ENCODE data around the gene PRKCZ. TPM values are rescaled to one million over a fixed set of nuclear protein-coding genes. Genes with fewer than 3 reads are reported as not detected.
A peak's percentile ranks its signal among the peaks of the same experiment; 100 is the strongest.

PRKCZ gene
- total and polyA plus RNA-seq, 4 experiments from 2014 or later, result 13.5 to 40.7 (median 23.0) TPM

- Mint-ChIP-seq H3K27ac (no peak overlapping the region), H3K4me3 (no peak overlapping the region), H3K9me3 (peaks cover 0 to 38% (median 19%) of the 10 kb centered on the region in 8 donors), H3K4me1 (peaks cover 0 to 11% (median 6%) of the 10 kb centered on the region in 4 donors), H3K36me3 (peaks cover 29% of the 10 kb centered on the region in 2 donors), H3K27me3 (no peaks in the 10 kb centered on the region)
- Histone ChIP-seq H3K27me3 (ENCODE audit: insufficient read depth, low read length) (no peaks in the 10 kb centered on the region), H3K36me3 (ENCODE audit: insufficient read depth, low read length) (no peaks in the 10 kb centered on the region), H3K4me3 (ENCODE audit: low read length in 2 of 2) (no peak overlapping the region), H3K9me3 (ENCODE audit: control insufficient read depth in 1 of 2, low read length in 2 of 2) (peaks cover 3 to 10% of the 10 kb centered on the region in 2 donors), H3K4me1 (ENCODE audit: insufficient read depth, low read length) (no peaks in the 10 kb centered on the region), H3K27ac (ENCODE audit: low read depth, low read length) (no peak overlapping the region)
- intact Hi-C loops (cut with micrococcal nuclease), result no loop called here
- no peak for DNase-seq
- ChIA-PET CTCF (ENCODE audit: partially characterized antibody) (no interaction called here), POLR2A (ENCODE audit: partially characterized antibody) (no interaction called here)
Measured at GRCh38 chr1:2074944-2075740, 24.9 kb downstream of the PRKCZ start.

GRCh38 chr1:2076826-2077225 is 26.6 kb downstream of the PRKCZ start:
- ChIA-PET CTCF (ENCODE audit: partially characterized antibody) (no interaction called here), POLR2A (ENCODE audit: partially characterized antibody) (no interaction called here)
- no peak overlapping the region for H3K27ac ChIP-seq (ENCODE audit: low read depth, low read length)
- Mint-ChIP-seq H3K4me3 (no peak overlapping the region), H3K36me3 (peaks cover 29 to 30% of the 10 kb centered on the region in 2 donors), H3K27ac (no peak overlapping the region), H3K4me1 (peaks cover 0 to 13% (median 8%) of the 10 kb centered on the region in 4 donors), H3K9me3 (peaks cover 0 to 38% (median 19%) of the 10 kb centered on the region in 8 donors), H3K27me3 (no peaks in the 10 kb centered on the region)
- no peak for DNase-seq
- no peaks in the 10 kb centered on the region for H3K4me1 ChIP-seq (ENCODE audit: insufficient read depth, low read length)
- H3K36me3 ChIP-seq (ENCODE audit: insufficient read depth, low read length), result no peaks in the 10 kb centered on the region
- intact Hi-C loops (cut with micrococcal nuclease), result no loop called here
- H3K27me3 ChIP-seq (ENCODE audit: insufficient read depth, low read length), result no peaks in the 10 kb centered on the region
- H3K4me3 ChIP-seq (ENCODE audit: low read length in 2 of 2), result no peak overlapping the region
- peaks cover 3 to 10% of the 10 kb centered on the region in 2 donors for H3K9me3 ChIP-seq (ENCODE audit: control insufficient read depth in 1 of 2, low read length in 2 of 2)

GRCh38 chr1:2078170-2078569 is 28.0 kb downstream of the PRKCZ start:
- H3K4me1 Mint-ChIP-seq, result peaks cover 0 to 8% (median 6%) of the 10 kb centered on the region in 4 donors
- H3K36me3 Mint-ChIP-seq, result peaks cover 24 to 33% of the 10 kb centered on the region in 2 donors
- no peak overlapping the region for H3K4me3 Mint-ChIP-seq
- ChIA-PET POLR2A (ENCODE audit: partially characterized antibody) (no interaction called here), CTCF (ENCODE audit: partially characterized antibody) (no interaction called here)
- no peak overlapping the region for H3K27ac Mint-ChIP-seq
- no peak overlapping the region for H3K27ac ChIP-seq (ENCODE audit: low read depth, low read length)
- H3K36me3 ChIP-seq (ENCODE audit: insufficient read depth, low read length), result no peaks in the 10 kb centered on the region
- peaks cover 3 to 10% of the 10 kb centered on the region in 2 donors for H3K9me3 ChIP-seq (ENCODE audit: control insufficient read depth in 1 of 2, low read length in 2 of 2)
- H3K9me3 Mint-ChIP-seq, result peaks cover 0 to 38% (median 19%) of the 10 kb centered on the region in 8 donors
- H3K4me1 ChIP-seq (ENCODE audit: insufficient read depth, low read length), result no peaks in the 10 kb centered on the region
- no peaks in the 10 kb centered on the region for H3K27me3 Mint-ChIP-seq
- H3K27me3 ChIP-seq (ENCODE audit: insufficient read depth, low read length), result no peaks in the 10 kb centered on the region
- intact Hi-C loops (cut with micrococcal nuclease), result no loop called here
- no peak for DNase-seq
- no peak overlapping the region for H3K4me3 ChIP-seq (ENCODE audit: low read length in 2 of 2)

GRCh38 chr1:2079396-2080085 is 29.3 kb downstream of the PRKCZ start:
- intact Hi-C loops (cut with micrococcal nuclease), result no loop called here
- no peaks in the 10 kb centered on the region for H3K27me3 Mint-ChIP-seq
- peaks cover 26 to 33% of the 10 kb centered on the region in 2 donors for H3K36me3 Mint-ChIP-seq
- no peak for DNase-seq
- no peak overlapping the region for H3K27ac Mint-ChIP-seq
- peaks cover 3 to 10% of the 10 kb centered on the region in 2 donors for H3K9me3 ChIP-seq (ENCODE audit: control insufficient read depth in 1 of 2, low read length in 2 of 2)
- no peak overlapping the region for H3K4me3 Mint-ChIP-seq
- CTCF ChIA-PET (ENCODE audit: partially characterized antibody), result no interaction called here
- no peak overlapping the region for H3K4me3 ChIP-seq (ENCODE audit: low read length in 2 of 2)
- H3K4me1 Mint-ChIP-seq, result peaks cover 0 to 8% (median 6%) of the 10 kb centered on the region in 4 donors
- H3K4me1 ChIP-seq (ENCODE audit: insufficient read depth, low read length), result no peaks in the 10 kb centered on the region
- no peaks in the 10 kb centered on the region for H3K36me3 ChIP-seq (ENCODE audit: insufficient read depth, low read length)
- no peak overlapping the region for H3K27ac ChIP-seq (ENCODE audit: low read depth, low read length)
- no peaks in the 10 kb centered on the region for H3K27me3 ChIP-seq (ENCODE audit: insufficient read depth, low read length)
- POLR2A ChIA-PET (ENCODE audit: partially characterized antibody), result no interaction called here
- peaks cover 0 to 38% (median 19%) of the 10 kb centered on the region in 8 donors for H3K9me3 Mint-ChIP-seq

GRCh38 chr1:2080140-2080539 is 29.9 kb downstream of the PRKCZ start:
- H3K36me3 ChIP-seq (ENCODE audit: insufficient read depth, low read length), result no peaks in the 10 kb centered on the region
- Mint-ChIP-seq H3K27ac (no peak overlapping the region), H3K27me3 (no peaks in the 10 kb centered on the region), H3K36me3 (peaks cover 25 to 33% of the 10 kb centered on the region in 2 donors), H3K4me3 (peak overlapping the region in 1 of 8 donors; percentile 26), H3K9me3 (peaks cover 0 to 38% (median 19%) of the 10 kb centered on the region in 8 donors), H3K4me1 (peaks cover 0 to 8% (median 6%) of the 10 kb centered on the region in 4 donors)
- no peak overlapping the region for H3K4me3 ChIP-seq (ENCODE audit: low read length in 2 of 2)
- no peaks in the 10 kb centered on the region for H3K4me1 ChIP-seq (ENCODE audit: insufficient read depth, low read length)
- no peak overlapping the region for H3K27ac ChIP-seq (ENCODE audit: low read depth, low read length)
- H3K9me3 ChIP-seq (ENCODE audit: control insufficient read depth in 1 of 2, low read length in 2 of 2), result peaks cover 3 to 10% of the 10 kb centered on the region in 2 donors
- DNase-seq, result no peak
- CTCF ChIA-PET (ENCODE audit: partially characterized antibody), result no interaction called here
- intact Hi-C loops (cut with micrococcal nuclease), result no loop called here
- POLR2A ChIA-PET (ENCODE audit: partially characterized antibody), result no interaction called here
- no peaks in the 10 kb centered on the region for H3K27me3 ChIP-seq (ENCODE audit: insufficient read depth, low read length)

GRCh38 chr1:2080884-2081283 is 30.7 kb downstream of the PRKCZ start:
- H3K9me3 Mint-ChIP-seq, result peaks cover 0 to 33% (median 19%) of the 10 kb centered on the region in 8 donors
- no peak for DNase-seq
- intact Hi-C loops (cut with micrococcal nuclease), result no loop called here
- Histone ChIP-seq H3K4me1 (ENCODE audit: insufficient read depth, low read length) (no peaks in the 10 kb centered on the region), H3K9me3 (ENCODE audit: control insufficient read depth in 1 of 2, low read length in 2 of 2) (peaks cover 3 to 10% of the 10 kb centered on the region in 2 donors), H3K27me3 (ENCODE audit: insufficient read depth, low read length) (no peaks in the 10 kb centered on the region), H3K36me3 (ENCODE audit: insufficient read depth, low read length) (no peaks in the 10 kb centered on the region), H3K27ac (ENCODE audit: low read depth, low read length) (no peak overlapping the region), H3K4me3 (ENCODE audit: low read length in 2 of 2) (no peak overlapping the region)
- peaks cover 23 to 33% of the 10 kb centered on the region in 2 donors for H3K36me3 Mint-ChIP-seq
- peaks cover 0 to 8% (median 6%) of the 10 kb centered on the region in 4 donors for H3K4me1 Mint-ChIP-seq
- ChIA-PET CTCF (ENCODE audit: partially characterized antibody) (no interaction called here), POLR2A (ENCODE audit: partially characterized antibody) (no interaction called here)
- H3K27me3 Mint-ChIP-seq, result no peaks in the 10 kb centered on the region
- H3K27ac Mint-ChIP-seq, result no peak overlapping the region
- no peak overlapping the region for H3K4me3 Mint-ChIP-seq

GRCh38 chr1:2081326-2081885 is 31.2 kb downstream of the PRKCZ start:
- ChIA-PET POLR2A (ENCODE audit: partially characterized antibody) (no interaction called here), CTCF (ENCODE audit: partially characterized antibody) (no interaction called here)
- intact Hi-C loops (cut with micrococcal nuclease), result no loop called here
- Histone ChIP-seq H3K9me3 (ENCODE audit: control insufficient read depth in 1 of 2, low read length in 2 of 2) (peaks cover 3 to 10% of the 10 kb centered on the region in 2 donors), H3K4me1 (ENCODE audit: insufficient read depth, low read length) (no peaks in the 10 kb centered on the region), H3K27ac (ENCODE audit: low read depth, low read length) (no peak overlapping the region), H3K27me3 (ENCODE audit: insufficient read depth, low read length) (no peaks in the 10 kb centered on the region), H3K36me3 (ENCODE audit: insufficient read depth, low read length) (no peaks in the 10 kb centered on the region), H3K4me3 (ENCODE audit: low read length in 2 of 2) (no peak overlapping the region)
- peak overlapping the region in 1 of 7 donors; percentile 22 for H3K27ac Mint-ChIP-seq
- H3K36me3 Mint-ChIP-seq, result peaks cover 23 to 33% of the 10 kb centered on the region in 2 donors
- H3K4me1 Mint-ChIP-seq, result peaks cover 0 to 8% (median 6%) of the 10 kb centered on the region in 4 donors
- no peak for DNase-seq
- no peak overlapping the region for H3K4me3 Mint-ChIP-seq
- peaks cover 0 to 31% (median 19%) of the 10 kb centered on the region in 8 donors for H3K9me3 Mint-ChIP-seq
- no peaks in the 10 kb centered on the region for H3K27me3 Mint-ChIP-seq

Measured in CD4-positive, alpha-beta memory T cell (primary cell).